Measurements from ENCODE around the gene NRG2. TPM values are rescaled to one million over a fixed set of nuclear protein-coding genes. Genes with fewer than 3 reads are reported as not detected.

NRG2 gene
- total RNA-seq, 1 experiment from 2014 or later, result not detected

Small RNA genes lying within 50 kb of the gene (small RNA-seq; reads per million reads assigned to genes)
- gene RF00019, result not detected

Other genes starting within 250 kb of the NRG2 start
- gene PSD2, start 247.5 kb downstream of the NRG2 start, total RNA-seq (2014; rRNA removed; shearing (Covaris generic)), result 0.05 TPM in 1 of 2 replicates, not detected in the other
- gene PURA, start 70.8 kb upstream of the NRG2 start, total RNA-seq (2014; rRNA removed; shearing (Covaris generic)), result 9.9 and 11.3 TPM in 2 replicates
- 1.1 and 1.7 TPM in 2 replicates for gene IGIP, start 82.6 kb upstream of the NRG2 start, total RNA-seq (2014; rRNA removed; shearing (Covaris generic))
- 177 and 178 TPM in 2 replicates for gene CYSTM1, start 131.9 kb upstream of the NRG2 start, total RNA-seq (2014; rRNA removed; shearing (Covaris generic))

Measured in HT-29 (cell line).